Adrenal gland (tissue), 5 donors: ENCODE data around the gene TRMT61A.

Source experiments
- CTCF ChIP-seq, 6 experiments: fragments of 450-650 bp in 4 of 6; fragments of 200-600 bp in 2 of 6; sonication (generic) in 1 of 6; IDR thresholded peaks; 1 replicate in 5 of 6; 2 replicates in 1 of 6; pipeline versions ENCODE4 v1.5.1 to v1.8.0; 2016 to 2021; ENCODE audit warnings: antibody characterized with exemption in 6 of 6, mild to moderate bottlenecking in 2 of 6, moderate library complexity in 1 of 6
- POLR2A ChIP-seq, 2 donors: fragments of 450-650 bp; IDR thresholded peaks; one replicate each; pipeline ENCODE4 v1.6.1; 2017; ENCODE audit warnings: antibody characterized with exemption in 2 of 2, mild to moderate bottlenecking in 2 of 2, moderate library complexity in 1 of 2
- donor health status: DM: no; HTN: no; CAD: no.

DNA sequence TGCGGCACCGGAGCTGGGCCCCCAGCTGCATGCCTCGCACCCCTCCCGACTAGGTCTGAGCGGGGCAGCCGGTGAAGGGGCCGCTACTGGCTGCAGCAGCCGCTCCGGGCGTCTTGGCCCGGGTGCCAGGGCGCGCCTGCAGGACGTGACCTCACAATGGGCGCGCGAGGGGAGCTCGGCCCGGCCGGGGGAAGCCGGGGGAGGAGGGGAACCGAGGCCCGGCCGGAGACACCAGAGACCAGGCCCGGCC is 33.1 kb downstream of the TRMT61A start:
- TF ChIP-seq POLR2A (IDR thresholded peaks at IDR 0.05) (no peak), CTCF (IDR thresholded peaks at IDR 0.05) (no peak)
